Spleen (tissue), 7 donors: ENCODE measurements around the gene NHP2.

Experiments used
- CTCF ChIP-seq, 11 experiments: fragments of 200-600 bp in 7 of 11; fragments of 450-650 bp in 4 of 11; sonication (generic) in 4 of 11; IDR thresholded peaks in 8 of 11; conservative IDR thresholded peaks in 3 of 11; 1 replicate in 7 of 11; 2 replicates in 4 of 11; pipeline versions ENCODE4 v1.4.0 to v1.8.0; 2016 to 2021; ENCODE audit warnings: antibody characterized with exemption in 11 of 11, inconsistent platforms in 4 of 11, mild to moderate bottlenecking in 1 of 11
- POLR2A ChIP-seq, 3 donors: fragments of 450-650 bp; IDR thresholded peaks; one replicate each; pipeline ENCODE4 v1.5.1; 2017; ENCODE audit warnings: antibody characterized with exemption in 3 of 3, mild to moderate bottlenecking in 1 of 3
- POLR2AphosphoS5 ChIP-seq, 3 donors: sonication (generic); formaldehyde crosslinking; IDR thresholded peaks; one replicate each; pipeline ENCODE4 v1.5.1; 2017; ENCODE audit warnings: antibody characterized with exemption in 3 of 3
- donor health status: DM: no; HTN: no; CAD: no; lungs with moderate emphysema.
- donor health status: DM: no; HTN: no; CAD: no.
- donor health status: DM: no; HTN: no; CAD: no.

GRCh38 chr5:178104492-178104891 is 49.2 kb downstream of the NHP2 start:
- TF ChIP-seq CTCF (IDR thresholded peaks at IDR 0.05 in 8 of 11, conservative IDR thresholded peaks at IDR 0.05 in 3 of 11) (no peak), POLR2AphosphoS5 (IDR thresholded peaks at IDR 0.05) (no peak), POLR2A (IDR thresholded peaks at IDR 0.05) (no peak)
